GM21529 (cell line): ENCODE data around the gene ARMC2.

Source experiments
- ATAC-seq: cut with Tn5 transposase; IDR thresholded peaks from one replicate; pipeline ENCODE4 v1.9.1; 2021; ENCODE audit not compliant: unreplicated experiment

Gene ARMC2

GRCh38 chr6:109009962-109010704 lies 161.9 kb downstream of the ARMC2 start:
- ATAC-seq = no peak

GRCh38 chr6:109010705-109011102 lies 162.5 kb downstream of the ARMC2 start:
- no peak for ATAC-seq

GRCh38 chr6:109013656-109014305 lies 165.6 kb downstream of the ARMC2 start:
- no peak for ATAC-seq

- no peak for ATAC-seq
Observed at GRCh38 chr6:109014606-109015005, 166.4 kb downstream of the ARMC2 start.

GRCh38 chr6:109015176-109015575 lies 167.0 kb downstream of the ARMC2 start:
- ATAC-seq = no peak

GRCh38 chr6:109019911-109020310 lies 171.7 kb downstream of the ARMC2 start:
- no peak for ATAC-seq

- ATAC-seq = no peak
Observed at GRCh38 chr6:109021870-109022269, 173.6 kb downstream of the ARMC2 start.

- no peak for ATAC-seq
Observed at GRCh38 chr6:109023356-109023925, 175.2 kb downstream of the ARMC2 start.
